Measurements from ENCODE around the gene TNNI3K. TPM values are rescaled to one million over a fixed set of nuclear protein-coding genes. Genes with fewer than 3 reads are reported as not detected.

The TNNI3K gene
- total and polyA plus RNA-seq, 9 of the 15 experiments (the other 6 are each of a cell fraction or from before 2014, with no cell fraction given), result 0.21 to 0.53 (median 0.32) TPM; not detected in 5

DNA sequence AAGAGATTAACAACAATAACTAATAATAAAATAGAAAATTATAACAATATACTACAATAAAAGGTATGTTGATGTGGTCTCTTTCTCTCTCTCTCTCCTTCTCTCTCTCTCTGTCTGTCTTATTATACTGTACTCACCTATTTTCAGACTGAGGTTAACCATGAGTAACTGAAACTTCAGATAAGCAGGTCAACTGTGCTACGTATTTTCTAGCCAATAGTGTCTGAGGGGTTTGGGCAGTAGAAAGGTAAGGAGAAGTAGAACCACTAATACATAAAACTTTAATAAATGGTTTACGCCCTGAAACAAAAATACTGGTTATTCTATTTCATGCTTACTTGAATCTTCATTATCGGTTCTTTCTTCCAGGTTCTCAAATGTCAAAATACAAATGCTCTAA lies 348.2 kb downstream of the TNNI3K start (continued):
- no peak for TF ChIP-seq POLR2H (tag; IDR thresholded peaks at IDR 0.05; ENCODE audit: low read depth)
- no peak for TF ChIP-seq STAT5B (CRISPR knock-in tag; IDR thresholded peaks at IDR 0.05)

DNA sequence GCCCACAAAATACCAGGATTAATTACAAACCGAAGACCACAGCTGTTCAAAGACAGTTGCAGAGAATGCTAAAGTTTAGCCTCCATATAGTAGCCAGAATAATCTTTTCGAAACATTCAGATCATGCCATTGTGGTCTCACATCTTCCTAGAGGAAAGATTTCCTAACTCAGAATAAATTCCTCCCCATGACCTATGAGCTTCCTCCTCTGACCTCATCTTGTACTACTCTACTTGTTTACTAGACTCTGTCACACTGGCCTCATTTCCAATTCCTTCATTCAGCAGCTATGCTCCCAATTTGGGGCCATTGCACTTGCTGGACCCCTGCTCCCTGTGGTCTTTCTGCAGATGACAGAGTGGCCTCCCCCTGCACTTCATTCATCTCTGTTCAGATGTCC lies 349.0 kb downstream of the TNNI3K start:
- Histone ChIP-seq H3K9me1 (ENCODE audit: control insufficient read depth, insufficient read depth, low read length) (no peaks in the 10 kb centered on the region), H4K20me1 (replicated peaks; ENCODE audit: control insufficient read depth, insufficient read depth, low read length) (no peaks in the 10 kb centered on the region), H3K27ac (ENCODE audit: extremely low read depth, low read depth, low read length) (no peak overlapping the region), H3K4me1 (replicated peaks in 1 of 2; ENCODE audit: control insufficient read depth in 2 of 2, insufficient read depth in 2 of 2, low read length in 2 of 2) (no peaks in the 10 kb centered on the region), H3K9ac (ENCODE audit: insufficient read depth in 1 of 2, low read depth in 2 of 2, low read length in 2 of 2) (no peak overlapping the region), H3K27me3 (ENCODE audit: control insufficient read depth in 2 of 2, insufficient read depth in 2 of 2, low read length in 2 of 2) (no peaks in the 10 kb centered on the region), H3K4me3 (no peak overlapping the region), H3K4me2 (ENCODE audit: insufficient read depth, low read length) (no peak overlapping the region), H3K79me2 (ENCODE audit: control insufficient read depth, insufficient read depth, low read length) (no peaks in the 10 kb centered on the region), H2AFZ (ENCODE audit: low read depth, low read length) (no peak overlapping the region), H3K9me3 (replicated peaks; ENCODE audit: control insufficient read depth, insufficient read depth, low read depth, low read length) (no peaks in the 10 kb centered on the region), H3K36me3 (ENCODE audit: control insufficient read depth, insufficient read depth, low read length) (no peaks in the 10 kb centered on the region)
- CTCF ChIA-PET (ENCODE audit: low intra/inter-chr PET ratio), result no interaction called here
- in situ Hi-C loops (cut with MboI), result no loop called here
- 5% methylated on average over 2 of the region's 2 CpGs for WGBS (ENCODE audit: insufficient coverage, low coverage, missing lambda C conversion rate)
- DNase-seq (ENCODE audit: extremely low read depth in 1 of 4, low spot score in 3 of 4) (no peak), FAIRE-seq (no peak), ATAC-seq (no peak)
- POLR2A ChIA-PET, result no interaction called here
- intact Hi-C loops (cut with micrococcal nuclease), result no loop called here
- TF ChIP-seq, protein P1, sequence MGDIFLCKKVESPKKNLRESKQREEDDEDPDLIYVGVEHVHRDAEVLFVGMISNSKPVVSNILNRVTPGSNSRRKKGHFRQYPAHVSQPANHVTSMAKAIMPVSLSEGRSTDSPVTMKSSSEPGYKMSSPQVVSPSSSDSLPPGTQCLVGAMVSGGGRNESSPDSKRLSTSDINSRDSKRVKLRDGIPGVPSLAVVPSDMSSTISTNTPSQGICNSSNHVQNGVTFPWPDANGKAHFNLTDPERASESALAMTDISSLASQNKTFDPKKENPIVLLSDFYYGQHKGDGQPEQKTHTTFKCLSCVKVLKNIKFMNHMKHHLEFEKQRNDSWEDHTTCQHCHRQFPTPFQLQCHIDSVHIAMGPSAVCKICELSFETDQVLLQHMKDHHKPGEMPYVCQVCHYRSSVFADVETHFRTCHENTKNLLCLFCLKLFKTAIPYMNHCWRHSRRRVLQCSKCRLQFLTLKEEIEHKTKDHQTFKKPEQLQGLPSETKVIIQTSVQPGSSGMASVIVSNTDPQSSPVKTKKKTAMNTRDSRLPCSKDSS (IDR thresholded peaks at IDR 0.05; ENCODE audit: low read depth, partially characterized antibody), result no peak
- TF ChIP-seq, protein P2, sequence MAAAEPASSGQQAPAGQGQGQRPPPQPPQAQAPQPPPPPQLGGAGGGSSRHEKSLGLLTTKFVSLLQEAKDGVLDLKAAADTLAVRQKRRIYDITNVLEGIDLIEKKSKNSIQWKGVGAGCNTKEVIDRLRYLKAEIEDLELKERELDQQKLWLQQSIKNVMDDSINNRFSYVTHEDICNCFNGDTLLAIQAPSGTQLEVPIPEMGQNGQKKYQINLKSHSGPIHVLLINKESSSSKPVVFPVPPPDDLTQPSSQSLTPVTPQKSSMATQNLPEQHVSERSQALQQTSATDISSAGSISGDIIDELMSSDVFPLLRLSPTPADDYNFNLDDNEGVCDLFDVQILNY (CRISPR knock-in tag; IDR thresholded peaks at IDR 0.05), result no peak
- TF ChIP-seq ZNF778 (CRISPR knock-in tag; IDR thresholded peaks at IDR 0.05), result no peak
- no TSS peak for BruUV-seq (replicated peaks)

All from K562 (cell line).